Fibroblast of lung (primary cell): ENCODE data around the gene FGA. TPM values are rescaled to one million over a fixed set of nuclear protein-coding genes. Genes with fewer than 3 reads are reported as not detected.

Experiments
- DNase-seq, 2 donors: peaks; one replicate each; pipeline versions ENCODE4 v3.0.0 to v3.0.0-alpha.2; 2010; ENCODE audit warnings: low read depth in 2 of 2
- H2AFZ ChIP-seq: 2 replicates; pipeline ENCODE4 v1.5.1; 2012; ENCODE audit warnings: low read length, control low read depth, inconsistent platforms
- H3K27ac ChIP-seq: 2 replicates; pipeline ENCODE4 v1.5.1; 2011; ENCODE audit warnings: low read length, control low read depth; ENCODE audit not compliant: insufficient read depth
- H3K27me3 ChIP-seq: 2 replicates; pipeline ENCODE4 v1.5.1; 2011; ENCODE audit warnings: mild to moderate bottlenecking, low read length; ENCODE audit not compliant: control insufficient read depth, insufficient read depth
- H3K36me3 ChIP-seq: 2 replicates; pipeline ENCODE4 v1.5.1; 2011; ENCODE audit warnings: low read length; ENCODE audit not compliant: control insufficient read depth, insufficient read depth
- H3K4me1 ChIP-seq: 2 replicates; pipeline ENCODE4 v1.5.1; 2011; ENCODE audit warnings: low read length; ENCODE audit not compliant: control insufficient read depth, insufficient read depth; ENCODE audit errors: extremely low read depth
- H3K4me2 ChIP-seq: 2 replicates; pipeline ENCODE4 v1.5.1; 2011; ENCODE audit warnings: low read length, control low read depth; ENCODE audit not compliant: insufficient read depth; ENCODE audit errors: extremely low read depth
- H3K4me3 ChIP-seq, 4 experiments: fragments of 200-600 bp in 1 of 4; sonication (generic) in 1 of 4; replicated peaks in 1 of 4; 2 replicates each; pipeline ENCODE4 v1.5.1; 2011 to 2016; ENCODE audit warnings: low read length in 4 of 4, low read depth in 3 of 4, mild to moderate bottlenecking in 3 of 4, control low read depth in 2 of 4, inconsistent platforms in 1 of 4, mixed read lengths in 1 of 4; ENCODE audit not compliant: insufficient read depth in 1 of 4; ENCODE audit errors: control extremely low read depth in 1 of 4
- H3K79me2 ChIP-seq: 2 replicates; pipeline ENCODE4 v1.5.1; 2012; ENCODE audit warnings: mild to moderate bottlenecking, low read length, inconsistent platforms; ENCODE audit not compliant: control insufficient read depth, insufficient read depth
- H3K9ac ChIP-seq: 2 replicates; pipeline ENCODE4 v1.5.1; 2011; ENCODE audit warnings: mild to moderate bottlenecking, low read length, control low read depth; ENCODE audit not compliant: insufficient read depth
- H3K9me3 ChIP-seq: 2 replicates; pipeline ENCODE4 v1.5.1; 2012; ENCODE audit warnings: low read depth, low read length; ENCODE audit not compliant: control insufficient read depth, insufficient read depth
- H4K20me1 ChIP-seq: 2 replicates; pipeline ENCODE4 v1.5.1; 2011; ENCODE audit warnings: low read length; ENCODE audit not compliant: control insufficient read depth, insufficient read depth; ENCODE audit errors: extremely low read depth
- EZH2 ChIP-seq: IDR thresholded peaks from 2 replicates; pipeline ENCODE4 v1.5.1; 2012; ENCODE audit warnings: low read length, control low read depth, mild to moderate bottlenecking; ENCODE audit errors: missing control alignments
- polyA plus RNA-seq, 2 donors: library from polyadenylated mRNA; depleted of rRNA in 1 of 2; stranded (reverse) in 1 of 2; unstranded in 1 of 2; fragments of >200 nt; gene quantifications; 2 replicates each; pipeline ENCODE4 v1.2.1, GENCODE V29; 2011 to 2012; ENCODE audit warnings: missing spikeins in 1 of 2
- total RNA-seq: library from RNA; depleted of rRNA; stranded (reverse); fragments of >200 nt; gene quantifications from 2 replicates; pipeline ENCODE4 v1.2.1, GENCODE V29; 2014
- TF ChIP-seq, protein P1 (sequence below), 2 donors: IDR thresholded peaks in 1 of 2; conservative IDR thresholded peaks in 1 of 2; 1 replicate in 1 of 2; 2 replicates in 1 of 2; pipeline ENCODE4 v1.5.1; 2011 to 2012; ENCODE audit warnings: low read length in 2 of 2, control low read depth in 1 of 2, inconsistent platforms in 1 of 2, low read depth in 1 of 2, mild to moderate bottlenecking in 1 of 2

The FGA gene
- total and polyA plus RNA-seq, 2 donors (not counting 1 experiment from before 2014, with no cell fraction given), result not detected

DNA sequence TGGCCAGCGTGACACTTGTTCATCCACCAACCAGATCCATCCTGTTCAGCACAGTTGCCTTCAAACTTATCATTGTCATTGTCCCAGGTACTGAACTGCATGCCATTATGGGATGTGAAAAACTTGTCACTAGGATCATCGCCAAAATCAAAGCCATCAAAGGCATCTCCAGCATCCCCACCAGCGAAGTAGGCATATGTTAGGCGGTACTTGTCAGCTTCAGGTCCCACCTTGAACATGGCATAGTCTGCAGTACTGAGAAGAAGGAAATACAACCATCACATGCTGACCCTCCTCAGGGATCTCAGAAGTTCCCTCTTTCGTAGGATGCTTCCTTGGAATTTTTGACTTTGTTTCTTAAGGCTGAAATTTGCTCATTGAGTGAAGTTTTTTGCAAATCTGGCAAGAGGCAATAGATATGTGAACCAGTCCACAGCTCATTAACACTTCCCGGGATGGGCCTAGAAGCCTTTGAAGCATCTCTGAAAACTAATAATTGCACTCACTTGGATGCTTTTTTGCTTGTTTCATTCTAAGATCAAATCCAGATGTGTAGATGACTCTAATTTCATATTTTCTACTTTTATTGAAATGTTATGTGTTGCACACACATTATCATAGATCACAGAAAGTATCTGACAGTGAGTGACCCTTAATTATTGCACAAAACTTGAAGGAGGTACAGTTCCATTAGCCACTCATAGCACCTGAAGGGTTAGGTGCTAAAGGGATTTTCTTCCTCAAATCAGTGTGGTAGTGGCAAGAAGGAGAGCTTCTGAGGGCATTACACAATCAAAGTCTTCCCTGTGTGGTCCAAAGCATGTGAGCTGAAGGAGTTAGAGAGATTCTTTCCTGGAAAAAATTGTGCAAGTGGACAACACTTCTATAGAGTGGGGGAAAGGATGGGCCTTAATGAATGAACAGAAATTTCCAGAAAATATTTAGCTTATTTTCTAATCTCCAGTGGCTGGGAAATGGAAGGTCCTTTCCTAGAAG, 16.5 kb upstream of the FGA start:
- TF ChIP-seq EZH2, result no peak
- TF ChIP-seq, protein P1, sequence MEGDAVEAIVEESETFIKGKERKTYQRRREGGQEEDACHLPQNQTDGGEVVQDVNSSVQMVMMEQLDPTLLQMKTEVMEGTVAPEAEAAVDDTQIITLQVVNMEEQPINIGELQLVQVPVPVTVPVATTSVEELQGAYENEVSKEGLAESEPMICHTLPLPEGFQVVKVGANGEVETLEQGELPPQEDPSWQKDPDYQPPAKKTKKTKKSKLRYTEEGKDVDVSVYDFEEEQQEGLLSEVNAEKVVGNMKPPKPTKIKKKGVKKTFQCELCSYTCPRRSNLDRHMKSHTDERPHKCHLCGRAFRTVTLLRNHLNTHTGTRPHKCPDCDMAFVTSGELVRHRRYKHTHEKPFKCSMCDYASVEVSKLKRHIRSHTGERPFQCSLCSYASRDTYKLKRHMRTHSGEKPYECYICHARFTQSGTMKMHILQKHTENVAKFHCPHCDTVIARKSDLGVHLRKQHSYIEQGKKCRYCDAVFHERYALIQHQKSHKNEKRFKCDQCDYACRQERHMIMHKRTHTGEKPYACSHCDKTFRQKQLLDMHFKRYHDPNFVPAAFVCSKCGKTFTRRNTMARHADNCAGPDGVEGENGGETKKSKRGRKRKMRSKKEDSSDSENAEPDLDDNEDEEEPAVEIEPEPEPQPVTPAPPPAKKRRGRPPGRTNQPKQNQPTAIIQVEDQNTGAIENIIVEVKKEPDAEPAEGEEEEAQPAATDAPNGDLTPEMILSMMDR (conservative IDR thresholded peaks at IDR 0.05 in 1 of 2, IDR thresholded peaks at IDR 0.05 in 1 of 2; ENCODE audit: low read depth in 1 of 2, low read length in 2 of 2), result no peak
- H3K36me3 ChIP-seq, result no peaks in the 10 kb centered on the region
- H3K9me3 ChIP-seq, result no peaks in the 10 kb centered on the region

DNA sequence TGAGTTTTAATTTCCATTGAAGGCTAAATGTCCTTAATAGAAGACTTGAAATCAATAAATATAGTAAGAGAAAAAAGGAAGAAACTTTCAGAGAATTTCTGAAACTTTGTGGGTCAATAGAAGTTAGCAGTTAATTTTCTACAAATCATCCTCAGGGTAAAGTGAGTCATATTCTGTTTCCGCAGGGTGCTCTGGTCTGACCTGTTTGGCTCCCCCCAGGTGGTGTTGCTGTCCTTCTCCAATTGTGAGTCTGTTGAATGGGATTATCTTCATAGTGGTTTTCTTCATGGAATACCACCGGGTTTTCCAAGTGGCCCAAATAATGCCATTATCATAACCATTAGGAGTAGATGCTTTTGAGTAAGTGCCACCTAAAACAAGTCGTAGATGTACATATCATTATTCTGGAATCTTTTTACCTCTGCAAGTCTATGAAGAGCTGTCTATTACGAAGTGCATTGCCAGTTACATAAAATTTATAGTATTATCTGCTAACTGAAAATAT, 14.2 kb upstream of the FGA start:
- Histone ChIP-seq H3K4me3 (no peak overlapping the region), H3K27me3 (no peaks in the 10 kb centered on the region), H3K36me3 (no peaks in the 10 kb centered on the region), H3K9me3 (no peaks in the 10 kb centered on the region), H3K4me1 (no peaks in the 10 kb centered on the region), H3K4me2 (no peak overlapping the region), H3K27ac (no peak overlapping the region), H3K9ac (no peak overlapping the region), H3K79me2 (no peaks in the 10 kb centered on the region), H2AFZ (no peak overlapping the region), H4K20me1 (no peaks in the 10 kb centered on the region)
- TF ChIP-seq, protein P1 (conservative IDR thresholded peaks at IDR 0.05 in 1 of 2, IDR thresholded peaks at IDR 0.05 in 1 of 2; ENCODE audit: low read depth in 1 of 2, low read length in 2 of 2), result no peak
- no peak for TF ChIP-seq EZH2
- DNase-seq, result no peak

More for the DNA sequence above, 16.5 kb upstream of the FGA start:
- no peaks in the 10 kb centered on the region for H3K79me2 ChIP-seq
- no peak for DNase-seq
- H3K4me2 ChIP-seq, result no peak overlapping the region
- no peak overlapping the region for H3K9ac ChIP-seq
- H3K27me3 ChIP-seq, result no peaks in the 10 kb centered on the region
- no peak overlapping the region for H3K27ac ChIP-seq
- H4K20me1 ChIP-seq, result no peaks in the 10 kb centered on the region
- H3K4me1 ChIP-seq, result no peaks in the 10 kb centered on the region
- no peak overlapping the region for H3K4me3 ChIP-seq
- H2AFZ ChIP-seq, result no peak overlapping the region

DNA sequence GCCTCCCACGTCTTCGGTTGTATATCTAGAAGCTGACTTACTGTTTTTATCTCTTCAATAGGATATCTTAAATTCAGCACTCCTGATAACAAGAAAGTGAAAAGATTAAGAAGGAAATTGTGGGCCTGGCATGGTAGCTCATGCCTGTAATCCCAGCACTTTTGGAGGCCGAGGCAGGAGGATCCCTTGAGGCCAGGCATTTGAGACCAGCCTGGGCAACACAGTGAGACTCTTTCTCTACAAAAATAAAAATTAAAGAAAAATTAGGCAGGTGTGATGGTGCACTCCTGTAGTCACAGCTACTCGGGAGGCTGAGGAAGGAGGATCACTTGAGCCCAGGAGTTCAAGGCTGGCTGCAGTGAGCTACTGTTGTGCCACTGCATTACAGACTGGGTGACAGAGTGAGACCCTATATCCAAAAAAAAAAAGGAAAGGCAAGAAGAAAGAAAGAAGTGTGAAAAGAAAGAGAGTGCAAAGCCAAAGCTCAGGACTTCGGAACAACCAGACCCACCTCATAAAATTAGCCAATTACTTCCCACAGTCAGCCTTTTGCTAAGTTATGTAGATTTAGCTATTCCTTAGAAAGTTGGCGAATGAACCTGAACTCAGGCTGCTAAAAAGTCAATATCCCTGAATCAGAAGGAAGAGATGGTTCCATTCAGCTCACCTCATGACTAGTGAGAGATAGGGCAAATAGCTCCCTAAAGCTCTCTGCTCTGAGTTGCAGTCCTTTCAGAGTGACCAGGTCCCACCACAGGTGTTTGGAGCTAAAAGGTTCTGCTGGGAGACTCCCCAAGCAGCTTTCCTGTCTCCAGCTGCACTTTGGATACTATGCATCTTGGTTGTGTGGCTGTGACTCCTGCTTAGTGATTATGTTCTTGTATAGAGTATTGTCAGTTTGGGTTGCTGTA, 12.7 kb upstream of the FGA start:
- Histone ChIP-seq H3K9ac (no peak overlapping the region), H3K4me1 (no peaks in the 10 kb centered on the region), H3K36me3 (no peaks in the 10 kb centered on the region), H3K4me3 (no peak overlapping the region), H4K20me1 (no peaks in the 10 kb centered on the region), H3K27ac (no peak overlapping the region), H3K4me2 (no peak overlapping the region), H3K79me2 (no peaks in the 10 kb centered on the region), H2AFZ (no peak overlapping the region), H3K27me3 (no peaks in the 10 kb centered on the region), H3K9me3 (no peaks in the 10 kb centered on the region)
- DNase-seq, result no peak
- TF ChIP-seq EZH2, result no peak
- TF ChIP-seq, protein P1 (conservative IDR thresholded peaks at IDR 0.05 in 1 of 2, IDR thresholded peaks at IDR 0.05 in 1 of 2; ENCODE audit: low read depth in 1 of 2, low read length in 2 of 2), result no peak
